Ishikawa (cell line): ENCODE data around the gene MORN4.
A peak's percentile ranks its signal among the peaks of the same experiment; 100 is the strongest.

Source experiments
- CEBPB ChIP-seq: IDR thresholded peaks from 2 replicates; pipeline ENCODE4 v1.6.1; 2012
- CREB1 ChIP-seq: IDR thresholded peaks from 2 replicates; pipeline ENCODE4 v1.6.1; 2012; ENCODE audit warnings: low read depth
- EGR1 ChIP-seq: IDR thresholded peaks from 2 replicates; pipeline ENCODE4 v1.6.1; 2012
- EP300 ChIP-seq: IDR thresholded peaks from 2 replicates; pipeline ENCODE4 v1.6.1; 2012; ENCODE audit warnings: borderline replicate concordance
- FOXM1 ChIP-seq: IDR thresholded peaks from 2 replicates; pipeline ENCODE4 v1.6.1; 2012; ENCODE audit warnings: low read depth, borderline replicate concordance
- NFIC ChIP-seq: IDR thresholded peaks from 2 replicates; pipeline ENCODE4 v1.6.1; 2012
- RAD21 ChIP-seq: IDR thresholded peaks from 2 replicates; pipeline ENCODE4 v1.6.1; 2012; ENCODE audit warnings: low read depth
- TAF1 ChIP-seq: IDR thresholded peaks from 2 replicates; pipeline ENCODE4 v1.6.1; 2012; ENCODE audit warnings: low read depth, mild to moderate bottlenecking
- TCF12 ChIP-seq: IDR thresholded peaks from 2 replicates; pipeline ENCODE4 v1.6.1; 2012; ENCODE audit warnings: low read depth
- TEAD4 ChIP-seq: IDR thresholded peaks from 2 replicates; pipeline ENCODE4 v1.6.1; 2012
- YY1 ChIP-seq: IDR thresholded peaks from 2 replicates; pipeline ENCODE4 v1.6.1; 2012; ENCODE audit warnings: low read depth
- ZBTB7A ChIP-seq: IDR thresholded peaks from 2 replicates; pipeline ENCODE4 v1.6.1; 2012; ENCODE audit warnings: low read depth
- TF ChIP-seq, protein P1 (sequence below): IDR thresholded peaks from 2 replicates; pipeline ENCODE4 v1.6.1; 2012
- TF ChIP-seq, protein P2 (sequence below): IDR thresholded peaks from 2 replicates; pipeline ENCODE4 v1.6.1; 2012; ENCODE audit warnings: low read depth, mild to moderate bottlenecking
- TF ChIP-seq, protein P3 (sequence below): IDR thresholded peaks from 2 replicates; pipeline ENCODE4 v1.6.1; 2012

The MORN4 gene

DNA sequence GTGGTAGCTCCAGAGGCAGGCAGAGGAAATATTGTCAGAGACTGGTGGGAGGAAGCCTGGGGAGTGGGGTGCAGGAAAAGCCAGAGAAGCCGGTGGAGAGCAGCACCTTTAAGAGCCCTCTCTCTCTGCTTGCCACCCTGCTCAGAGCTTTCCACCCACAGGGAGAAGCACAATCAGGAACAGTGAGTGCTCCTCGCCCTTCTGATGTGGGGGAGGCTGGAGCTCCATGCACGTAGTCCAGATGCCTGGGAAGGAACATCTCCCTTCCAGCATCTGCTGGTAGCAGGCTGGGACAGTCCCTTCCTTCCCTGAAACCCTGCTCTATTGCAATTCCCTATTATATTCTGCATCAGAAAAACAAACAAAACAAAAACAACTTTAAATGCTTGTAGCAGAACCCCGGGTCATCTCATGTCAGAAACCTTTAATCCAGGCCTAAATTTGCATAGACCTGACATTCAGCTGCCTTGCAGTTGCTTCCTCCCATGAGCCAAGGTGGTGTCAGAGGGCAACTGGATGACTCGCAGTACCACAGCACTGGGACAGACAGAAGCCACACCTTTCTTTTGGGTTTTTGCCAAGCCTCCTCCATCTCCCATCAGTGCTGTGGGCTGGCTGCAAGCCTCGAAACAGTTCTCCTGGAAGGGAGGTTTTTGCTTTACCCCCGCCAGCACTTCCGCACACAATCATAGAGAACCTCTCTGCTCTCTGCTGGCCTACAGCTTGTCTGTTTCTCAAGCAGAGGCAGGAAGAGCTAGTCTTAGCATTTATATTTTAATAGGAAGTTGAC is 40.6 kb upstream of the MORN4 start:
- TF ChIP-seq FOXM1 (no peak), NFIC (peak; percentile 27; the same call in 1 of the 2 replicates)

DNA sequence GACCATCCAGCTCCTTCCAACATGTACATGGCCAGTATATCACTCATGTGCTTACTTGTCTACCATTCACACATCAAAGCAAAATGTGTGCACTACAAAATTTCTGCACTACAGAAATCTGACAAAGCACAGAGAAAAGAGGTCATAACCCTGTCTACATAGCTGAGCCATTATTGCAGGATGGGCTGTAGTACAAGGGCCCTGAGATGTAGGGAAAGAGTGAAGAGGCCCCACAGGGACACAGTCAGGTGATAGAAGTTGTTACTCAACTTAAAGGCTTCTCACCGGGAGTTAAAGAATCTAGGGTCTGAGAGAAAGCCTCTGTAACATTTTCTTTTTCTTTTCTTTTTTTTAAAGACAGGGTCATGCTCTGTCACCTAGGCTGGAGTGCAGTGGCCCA is 36.3 kb upstream of the MORN4 start:
- TF ChIP-seq TAF1, result no peak
- TF ChIP-seq, protein P1, sequence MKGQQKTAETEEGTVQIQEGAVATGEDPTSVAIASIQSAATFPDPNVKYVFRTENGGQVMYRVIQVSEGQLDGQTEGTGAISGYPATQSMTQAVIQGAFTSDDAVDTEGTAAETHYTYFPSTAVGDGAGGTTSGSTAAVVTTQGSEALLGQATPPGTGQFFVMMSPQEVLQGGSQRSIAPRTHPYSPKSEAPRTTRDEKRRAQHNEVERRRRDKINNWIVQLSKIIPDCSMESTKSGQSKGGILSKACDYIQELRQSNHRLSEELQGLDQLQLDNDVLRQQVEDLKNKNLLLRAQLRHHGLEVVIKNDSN, result no peak
- no peak for TF ChIP-seq NFIC
- TF ChIP-seq EGR1, result no peak
- TF ChIP-seq ZBTB7A, result no peak
- no peak for TF ChIP-seq TCF12
- TF ChIP-seq TEAD4, result no peak
- TF ChIP-seq CREB1, result no peak
- no peak for TF ChIP-seq RAD21
- TF ChIP-seq, protein P2, sequence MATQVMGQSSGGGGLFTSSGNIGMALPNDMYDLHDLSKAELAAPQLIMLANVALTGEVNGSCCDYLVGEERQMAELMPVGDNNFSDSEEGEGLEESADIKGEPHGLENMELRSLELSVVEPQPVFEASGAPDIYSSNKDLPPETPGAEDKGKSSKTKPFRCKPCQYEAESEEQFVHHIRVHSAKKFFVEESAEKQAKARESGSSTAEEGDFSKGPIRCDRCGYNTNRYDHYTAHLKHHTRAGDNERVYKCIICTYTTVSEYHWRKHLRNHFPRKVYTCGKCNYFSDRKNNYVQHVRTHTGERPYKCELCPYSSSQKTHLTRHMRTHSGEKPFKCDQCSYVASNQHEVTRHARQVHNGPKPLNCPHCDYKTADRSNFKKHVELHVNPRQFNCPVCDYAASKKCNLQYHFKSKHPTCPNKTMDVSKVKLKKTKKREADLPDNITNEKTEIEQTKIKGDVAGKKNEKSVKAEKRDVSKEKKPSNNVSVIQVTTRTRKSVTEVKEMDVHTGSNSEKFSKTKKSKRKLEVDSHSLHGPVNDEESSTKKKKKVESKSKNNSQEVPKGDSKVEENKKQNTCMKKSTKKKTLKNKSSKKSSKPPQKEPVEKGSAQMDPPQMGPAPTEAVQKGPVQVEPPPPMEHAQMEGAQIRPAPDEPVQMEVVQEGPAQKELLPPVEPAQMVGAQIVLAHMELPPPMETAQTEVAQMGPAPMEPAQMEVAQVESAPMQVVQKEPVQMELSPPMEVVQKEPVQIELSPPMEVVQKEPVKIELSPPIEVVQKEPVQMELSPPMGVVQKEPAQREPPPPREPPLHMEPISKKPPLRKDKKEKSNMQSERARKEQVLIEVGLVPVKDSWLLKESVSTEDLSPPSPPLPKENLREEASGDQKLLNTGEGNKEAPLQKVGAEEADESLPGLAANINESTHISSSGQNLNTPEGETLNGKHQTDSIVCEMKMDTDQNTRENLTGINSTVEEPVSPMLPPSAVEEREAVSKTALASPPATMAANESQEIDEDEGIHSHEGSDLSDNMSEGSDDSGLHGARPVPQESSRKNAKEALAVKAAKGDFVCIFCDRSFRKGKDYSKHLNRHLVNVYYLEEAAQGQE, result no peak
- TF ChIP-seq, protein P3, sequence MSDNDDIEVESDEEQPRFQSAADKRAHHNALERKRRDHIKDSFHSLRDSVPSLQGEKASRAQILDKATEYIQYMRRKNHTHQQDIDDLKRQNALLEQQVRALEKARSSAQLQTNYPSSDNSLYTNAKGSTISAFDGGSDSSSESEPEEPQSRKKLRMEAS, result no peak
- TF ChIP-seq FOXM1, result no peak

DNA sequence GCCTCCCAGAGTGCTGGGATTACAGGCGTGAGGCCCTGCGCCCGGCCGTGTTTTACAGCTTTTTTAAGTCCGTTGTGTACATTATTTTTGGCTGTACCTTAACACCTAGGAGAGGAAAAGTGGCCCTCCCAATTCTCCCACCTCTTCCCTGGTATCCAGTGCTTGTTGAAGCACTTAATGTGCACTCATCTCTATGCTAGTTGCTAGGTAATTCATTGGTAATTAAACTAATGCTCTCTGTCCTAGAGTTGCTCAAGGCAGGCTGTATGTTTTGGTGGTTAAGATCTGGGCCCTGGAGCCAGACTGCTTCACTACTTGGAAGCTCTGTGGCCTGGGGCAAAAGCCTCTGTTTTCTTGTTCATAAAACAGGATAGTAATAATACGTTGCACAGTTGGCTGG is 34.2 kb upstream of the MORN4 start:
- TF ChIP-seq FOXM1 (no peak), YY1 (no peak), CEBPB (no peak), EGR1 (no peak), ZBTB7A (no peak), RAD21 (no peak), CREB1 (no peak), EP300 (no peak), TCF12 (no peak), NFIC (no peak), TEAD4 (no peak), TAF1 (no peak)
- TF ChIP-seq, protein P2, result no peak
- TF ChIP-seq, protein P1, result no peak
- TF ChIP-seq, protein P3, result no peak

DNA sequence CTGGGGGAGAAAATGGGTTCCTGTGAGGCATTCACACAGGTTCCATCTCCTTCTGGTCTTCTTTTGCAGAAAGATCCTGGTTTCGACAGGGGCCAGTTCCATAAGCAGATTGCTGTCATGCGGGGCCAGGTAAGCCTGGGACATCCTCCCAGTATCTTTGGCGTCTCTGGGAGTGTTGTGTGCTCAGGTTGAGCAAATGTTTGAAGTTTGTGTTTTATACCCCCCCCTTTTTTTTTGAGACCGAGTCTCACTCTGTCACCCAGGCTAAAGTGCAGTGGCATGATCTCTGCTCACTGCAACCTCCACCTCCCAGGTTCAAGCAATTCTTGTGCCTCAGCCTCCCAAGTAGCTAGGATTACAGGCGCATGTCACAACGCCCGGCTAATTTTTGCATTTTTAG is 33.7 kb upstream of the MORN4 start:
- TF ChIP-seq, protein P3, result no peak
- no peak for TF ChIP-seq TEAD4
- no peak for TF ChIP-seq TCF12
- no peak for TF ChIP-seq TAF1
- TF ChIP-seq, protein P1, result no peak
- TF ChIP-seq EGR1, result no peak

DNA sequence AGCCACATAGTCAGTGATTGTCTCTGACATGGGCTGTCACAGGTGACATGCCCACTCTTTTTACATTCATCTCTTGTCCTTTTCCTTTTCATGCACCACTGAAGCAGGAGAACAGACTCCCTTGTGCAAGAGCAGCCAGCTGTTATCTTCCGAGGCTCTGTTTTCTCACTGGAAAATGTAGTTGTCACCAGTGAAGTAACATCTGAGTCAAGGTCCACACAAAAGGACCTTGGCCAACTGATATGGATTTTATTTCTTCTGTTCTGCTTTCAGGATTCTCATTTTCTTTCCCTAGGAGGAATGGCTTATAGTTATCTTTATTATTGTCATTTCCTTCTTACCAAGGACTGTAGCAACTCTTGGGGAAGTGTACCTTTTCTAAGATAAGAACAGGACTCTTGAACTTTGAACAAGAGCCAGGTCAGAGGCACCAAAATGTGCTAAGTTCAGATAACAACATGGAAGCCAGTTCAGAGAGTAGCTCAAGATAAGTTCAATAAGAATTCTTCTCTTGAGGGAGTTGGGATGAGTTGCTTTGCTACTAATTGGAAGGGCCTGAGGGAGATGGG is 31.1 kb upstream of the MORN4 start:
- TF ChIP-seq CREB1 (no peak), FOXM1 (no peak), CEBPB (no peak), TCF12 (no peak), TEAD4 (no peak), EGR1 (no peak), EP300 (no peak), YY1 (no peak), RAD21 (no peak)
- TF ChIP-seq, protein P1, result no peak
- TF ChIP-seq, protein P2, result no peak
